Prostate gland (tissue), 2 donors: ENCODE measurements around the gene WDR18. TPM values are rescaled to one million over a fixed set of nuclear protein-coding genes. Genes with fewer than 3 reads are reported as not detected.

Experiments used
- DNase-seq: peaks from one replicate; pipeline ENCODE4 v3.0.0-alpha.2; 2019; ENCODE audit warnings: low spot score
- H3K27ac ChIP-seq, 2 donors: fragments of 200-600 bp; sonication (generic); 2 replicates each; pipeline ENCODE4 v1.5.1; 2017 to 2019
- H3K27me3 ChIP-seq: fragments of 200-600 bp; sonication (generic); replicated peaks from 2 replicates; pipeline ENCODE4 v1.5.1; 2019; ENCODE audit not compliant: insufficient read depth
- H3K36me3 ChIP-seq, 2 donors: fragments of 200-600 bp; sonication (generic); 1 replicate in 1 of 2; 2 replicates in 1 of 2; pipeline versions ENCODE4 v1.5.1 to v1.8.1; 2017 to 2019
- H3K4me1 ChIP-seq: fragments of 200-600 bp; sonication (generic); replicated peaks from 2 replicates; pipeline ENCODE4 v1.5.1; 2019
- H3K4me3 ChIP-seq, 2 donors: fragments of 200-600 bp; sonication (generic); 2 replicates each; pipeline ENCODE4 v1.5.1; 2017 to 2019
- H3K9me3 ChIP-seq: fragments of 200-600 bp; sonication (generic); 2 replicates; pipeline ENCODE4 v1.5.1; 2017
- CTCF ChIP-seq, 4 experiments: fragments of 200-600 bp in 2 of 4; fragments of 450-650 bp in 2 of 4; sonication (generic) in 2 of 4; IDR thresholded peaks; 1 replicate in 3 of 4; 2 replicates in 1 of 4; pipeline ENCODE4 v1.5.1; 2016 to 2019; ENCODE audit warnings: antibody characterized with exemption in 4 of 4, mild to moderate bottlenecking in 2 of 4, moderate library complexity in 2 of 4
- POLR2A ChIP-seq: fragments of 450-650 bp; IDR thresholded peaks from one replicate; pipeline ENCODE4 v1.6.1; 2016; ENCODE audit warnings: antibody characterized with exemption, mild to moderate bottlenecking
- POLR2AphosphoS5 ChIP-seq: sonication (generic); formaldehyde crosslinking; IDR thresholded peaks from one replicate; pipeline ENCODE4 v1.6.1; 2017; ENCODE audit warnings: antibody characterized with exemption
- WGBS: methylation state at CpG from one replicate; pipeline ENCODE4 v1.1.5; 2018; 5-methylcytosine and 5-hydroxymethylcytosine counted together
- intact Hi-C: fragments of 100-400 bp; cut with DNase I; formaldehyde crosslinking; loops from one replicate; pipeline ENCODE4 v1.14.2; 2022
- total RNA-seq, 2 donors: library from RNA; depleted of rRNA; stranded (reverse); fragments of >200 nt; gene quantifications; one replicate each; pipeline ENCODE4 v1.1.0, GENCODE V29; 2016

The WDR18 gene, protein sequence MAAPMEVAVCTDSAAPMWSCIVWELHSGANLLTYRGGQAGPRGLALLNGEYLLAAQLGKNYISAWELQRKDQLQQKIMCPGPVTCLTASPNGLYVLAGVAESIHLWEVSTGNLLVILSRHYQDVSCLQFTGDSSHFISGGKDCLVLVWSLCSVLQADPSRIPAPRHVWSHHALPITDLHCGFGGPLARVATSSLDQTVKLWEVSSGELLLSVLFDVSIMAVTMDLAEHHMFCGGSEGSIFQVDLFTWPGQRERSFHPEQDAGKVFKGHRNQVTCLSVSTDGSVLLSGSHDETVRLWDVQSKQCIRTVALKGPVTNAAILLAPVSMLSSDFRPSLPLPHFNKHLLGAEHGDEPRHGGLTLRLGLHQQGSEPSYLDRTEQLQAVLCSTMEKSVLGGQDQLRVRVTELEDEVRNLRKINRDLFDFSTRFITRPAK
- total RNA-seq = 10 to 100 TPM; 35.0 to 94.8 TPM

DNA sequence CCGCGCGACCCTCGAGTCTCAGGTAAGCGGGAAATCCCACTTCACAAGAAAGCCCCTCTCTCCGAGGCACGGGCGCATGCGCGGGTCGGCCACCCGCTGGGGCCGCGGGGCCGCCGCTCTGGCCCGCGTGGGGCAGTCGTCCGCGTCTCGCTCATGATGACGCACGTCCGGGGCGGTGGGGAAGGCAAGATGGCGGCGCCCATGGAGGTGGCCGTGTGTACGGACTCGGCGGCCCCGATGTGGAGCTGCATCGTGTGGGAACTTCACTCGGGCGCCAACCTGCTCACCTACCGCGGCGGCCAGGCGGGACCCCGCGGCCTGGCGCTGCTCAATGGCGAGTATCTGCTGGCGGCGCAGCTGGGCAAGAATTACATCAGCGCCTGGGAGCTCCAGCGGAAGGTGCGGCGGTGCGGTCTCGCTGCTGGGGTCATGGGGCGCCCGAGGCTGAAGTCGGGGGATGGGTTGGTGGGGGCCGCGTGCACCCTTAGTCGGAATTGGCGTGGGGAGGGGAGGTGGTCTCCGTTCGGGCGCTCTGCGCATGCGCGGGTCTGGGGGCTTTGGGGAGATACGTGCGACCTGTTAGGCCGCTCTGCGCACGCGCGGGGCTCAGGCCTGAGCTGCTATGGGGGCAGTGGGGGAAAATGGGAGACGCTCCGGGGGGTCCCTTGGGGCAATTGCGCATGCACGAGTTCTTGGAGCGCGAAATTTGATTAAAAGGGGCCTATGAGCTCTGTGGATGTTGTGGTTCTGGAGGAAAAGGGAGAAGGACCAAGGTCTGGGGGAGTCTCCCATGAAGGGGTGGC is at the start of gene WDR18:
WDR18 (plus strand) TSS at position 181 of the 803 bp plus-strand sequence; CDS start at position 190, 9 bp downstream.
- peak; percentile 92 for DNase-seq
- no peaks in the 10 kb centered on the region for H3K27me3 ChIP-seq
- TF ChIP-seq CTCF (IDR thresholded peaks at IDR 0.05) = peak; percentile 12 to 71 (median 37)
- TF ChIP-seq POLR2AphosphoS5 = peak; percentile 90
- peak; percentile 54 for TF ChIP-seq POLR2A
- intact Hi-C loops = loop anchor here (5.0 to 10.0 kb wide), 3 partner anchors 117 to 320 kb away; partner anchors contain the start of gene RNF126
- peaks cover 0 to 7% of the 10 kb centered on the region in 2 donors for H3K36me3 ChIP-seq
- no peaks in the 10 kb centered on the region for H3K9me3 ChIP-seq
- no peaks in the 10 kb centered on the region for H3K4me1 ChIP-seq
- peak within 1 kb of the TSS; percentile 92 to 93 for H3K4me3 ChIP-seq
- peak within 1 kb of the TSS; percentile 79 to 88 for H3K27ac ChIP-seq
- WGBS = 0% methylated on average over 76 of the region's 78 CpGs

GRCh38 chr19:934865-935479 is 49.2 kb upstream of the WDR18 start:
- peak; percentile 96 for TF ChIP-seq POLR2AphosphoS5
- TF ChIP-seq POLR2A = no peak
- TF ChIP-seq CTCF (IDR thresholded peaks at IDR 0.05) = peak in 1 of 4 experiments; percentile 3
- no peaks in the 10 kb centered on the region for H3K36me3 ChIP-seq
- H3K4me1 ChIP-seq = peaks cover 27% of the 10 kb centered on the region
- no peak overlapping the region for H3K4me3 ChIP-seq
- intact Hi-C loops = no loop called here
- no peaks in the 10 kb centered on the region for H3K27me3 ChIP-seq
- DNase-seq = peak; percentile 94
- H3K27ac ChIP-seq = peak overlapping the region; percentile 67 to 73
- 8% methylated on average over 30 of the region's 31 CpGs for WGBS
- H3K9me3 ChIP-seq = no peaks in the 10 kb centered on the region

- no peak for DNase-seq
Observed at GRCh38 chr19:936175-936546, 48.0 kb upstream of the WDR18 start.

DNA sequence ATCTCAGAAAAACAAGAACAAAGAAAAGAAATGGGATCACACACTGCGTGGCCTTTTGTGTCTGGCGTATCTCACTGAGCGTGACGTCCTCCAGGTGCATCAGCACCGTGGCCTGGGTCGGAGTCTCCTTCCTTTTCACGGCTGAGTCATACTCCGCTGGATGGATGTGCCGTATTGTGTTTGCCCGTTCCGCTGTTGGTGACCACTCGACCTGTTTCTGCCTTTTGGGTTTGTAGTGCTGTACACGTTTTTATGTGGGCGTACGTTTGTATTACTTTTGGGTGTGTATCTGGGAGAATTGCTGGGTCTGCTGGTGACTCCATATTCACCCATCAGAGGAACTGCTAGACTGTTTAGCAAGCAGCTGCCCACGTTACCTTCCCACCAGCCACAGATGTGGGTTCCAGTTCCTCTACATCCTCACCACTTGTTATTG is 46.9 kb upstream of the WDR18 start:
- Histone ChIP-seq H3K4me1 (peaks cover 30% of the 10 kb centered on the region), H3K27me3 (no peaks in the 10 kb centered on the region), H3K36me3 (no peaks in the 10 kb centered on the region), H3K4me3 (no peak overlapping the region), H3K9me3 (no peaks in the 10 kb centered on the region), H3K27ac (no peak overlapping the region)
- WGBS = 92% methylated on average over 16 of the region's 16 CpGs
- DNase-seq = no peak
- TF ChIP-seq POLR2AphosphoS5 (no peak), POLR2A (no peak), CTCF (IDR thresholded peaks at IDR 0.05) (no peak)
- intact Hi-C loops = no loop called here

More at GRCh38 chr19:936175-936546, 48.0 kb upstream of the WDR18 start:
- Histone ChIP-seq H3K9me3 (no peaks in the 10 kb centered on the region), H3K27me3 (no peaks in the 10 kb centered on the region), H3K4me3 (no peak overlapping the region), H3K4me1 (peaks cover 30% of the 10 kb centered on the region), H3K36me3 (no peaks in the 10 kb centered on the region), H3K27ac (no peak overlapping the region)
- 99% methylated on average over 10 of the region's 10 CpGs for WGBS
- intact Hi-C loops = no loop called here
- TF ChIP-seq CTCF (IDR thresholded peaks at IDR 0.05) (no peak), POLR2A (no peak), POLR2AphosphoS5 (no peak)
